Sigmoid colon (tissue), 4 donors: Measurements from ENCODE around the gene UTS2.

ENCODE experiments used
- EP300 ChIP-seq, 4 donors: sonication (generic); formaldehyde crosslinking; IDR thresholded peaks; one replicate each; pipeline ENCODE4 v1.6.1; 2017; ENCODE audit warnings: antibody characterized with exemption in 4 of 4
- TF ChIP-seq, protein P1 (sequence below), 4 experiments: fragments of 450-650 bp in 3 of 4; fragments of 200-600 bp in 1 of 4; IDR thresholded peaks; one replicate each; pipeline ENCODE4 v1.5.1; 2016 to 2019; ENCODE audit warnings: antibody characterized with exemption in 4 of 4, mild to moderate bottlenecking in 3 of 4, moderate library complexity in 2 of 4

DNA sequence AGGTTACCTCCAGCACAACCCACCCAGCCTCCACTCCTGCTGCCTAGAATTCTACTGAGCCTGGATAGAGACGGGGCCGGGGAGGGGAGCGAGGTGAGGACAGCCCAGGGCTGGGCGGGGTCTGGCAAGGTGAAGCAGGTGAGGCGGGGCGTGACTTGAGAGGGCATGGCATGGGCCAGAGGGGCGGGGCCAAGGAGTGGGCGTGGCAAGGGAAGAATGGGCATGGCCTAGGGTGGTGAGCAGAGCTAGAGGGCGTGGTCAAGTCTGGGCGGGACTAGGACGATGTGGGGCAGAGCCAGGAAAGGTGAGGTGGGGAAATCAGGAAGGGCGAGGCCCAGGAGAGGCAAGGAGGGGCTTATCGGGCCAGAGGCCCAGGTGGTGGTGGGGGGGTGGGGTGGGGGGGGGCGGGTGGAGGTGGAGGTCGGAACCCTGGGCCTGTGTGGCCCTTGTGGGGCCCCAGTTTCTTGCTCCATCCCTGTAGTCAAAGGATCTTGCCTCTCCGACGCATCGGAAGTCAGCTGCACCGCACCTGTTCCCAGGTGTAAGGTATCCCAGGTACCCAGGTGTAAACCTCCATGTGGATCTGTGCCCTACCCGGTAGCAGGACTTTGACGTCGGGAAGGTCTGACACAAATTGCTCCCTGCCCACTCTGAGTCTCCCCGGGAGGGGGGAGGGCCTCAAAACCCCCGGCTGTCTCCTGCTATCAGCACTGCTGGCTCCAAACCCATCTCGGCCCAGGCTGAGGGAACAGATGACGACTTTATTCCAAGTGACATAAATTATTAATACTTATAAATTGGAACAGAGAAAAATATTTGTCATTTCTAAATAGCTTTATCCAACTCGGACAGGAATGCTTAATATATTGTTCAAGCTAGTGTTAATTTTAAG is 32.9 kb upstream of the UTS2 start:
- no peak for TF ChIP-seq EP300 (IDR thresholded peaks at IDR 0.05)
- TF ChIP-seq, protein P1, sequence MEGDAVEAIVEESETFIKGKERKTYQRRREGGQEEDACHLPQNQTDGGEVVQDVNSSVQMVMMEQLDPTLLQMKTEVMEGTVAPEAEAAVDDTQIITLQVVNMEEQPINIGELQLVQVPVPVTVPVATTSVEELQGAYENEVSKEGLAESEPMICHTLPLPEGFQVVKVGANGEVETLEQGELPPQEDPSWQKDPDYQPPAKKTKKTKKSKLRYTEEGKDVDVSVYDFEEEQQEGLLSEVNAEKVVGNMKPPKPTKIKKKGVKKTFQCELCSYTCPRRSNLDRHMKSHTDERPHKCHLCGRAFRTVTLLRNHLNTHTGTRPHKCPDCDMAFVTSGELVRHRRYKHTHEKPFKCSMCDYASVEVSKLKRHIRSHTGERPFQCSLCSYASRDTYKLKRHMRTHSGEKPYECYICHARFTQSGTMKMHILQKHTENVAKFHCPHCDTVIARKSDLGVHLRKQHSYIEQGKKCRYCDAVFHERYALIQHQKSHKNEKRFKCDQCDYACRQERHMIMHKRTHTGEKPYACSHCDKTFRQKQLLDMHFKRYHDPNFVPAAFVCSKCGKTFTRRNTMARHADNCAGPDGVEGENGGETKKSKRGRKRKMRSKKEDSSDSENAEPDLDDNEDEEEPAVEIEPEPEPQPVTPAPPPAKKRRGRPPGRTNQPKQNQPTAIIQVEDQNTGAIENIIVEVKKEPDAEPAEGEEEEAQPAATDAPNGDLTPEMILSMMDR (IDR thresholded peaks at IDR 0.05) = no peak
